Measurements from ENCODE around the gene SLC25A11. TPM values are rescaled to one million over a fixed set of nuclear protein-coding genes. Genes with fewer than 3 reads are reported as not detected.

The SLC25A11 gene
- total RNA-seq, 6 experiments from 2014 or later, result 32.6 to 64.2 (median 41.0) TPM

GRCh38 chr17:4960279-4960922 lies 20.6 kb upstream of the SLC25A11 start:
- ATAC-seq, result no peak
- intact Hi-C loops (cut with DNase I), result no loop called here
- Histone ChIP-seq H3K4me3 (no peak overlapping the region), H3K4me1 (peaks cover 0 to 20% (median 8%) of the 10 kb centered on the region in 4 donors), H3K27me3 (no peaks in the 10 kb centered on the region), H3K9me3 (no peaks in the 10 kb centered on the region), H3K27ac (no peak overlapping the region), H3K36me3 (peaks cover 0 to 6% (median 0%) of the 10 kb centered on the region in 4 donors)
- no peak for TF ChIP-seq POLR2A (IDR thresholded peaks at IDR 0.05)
- TF ChIP-seq, protein P1, sequence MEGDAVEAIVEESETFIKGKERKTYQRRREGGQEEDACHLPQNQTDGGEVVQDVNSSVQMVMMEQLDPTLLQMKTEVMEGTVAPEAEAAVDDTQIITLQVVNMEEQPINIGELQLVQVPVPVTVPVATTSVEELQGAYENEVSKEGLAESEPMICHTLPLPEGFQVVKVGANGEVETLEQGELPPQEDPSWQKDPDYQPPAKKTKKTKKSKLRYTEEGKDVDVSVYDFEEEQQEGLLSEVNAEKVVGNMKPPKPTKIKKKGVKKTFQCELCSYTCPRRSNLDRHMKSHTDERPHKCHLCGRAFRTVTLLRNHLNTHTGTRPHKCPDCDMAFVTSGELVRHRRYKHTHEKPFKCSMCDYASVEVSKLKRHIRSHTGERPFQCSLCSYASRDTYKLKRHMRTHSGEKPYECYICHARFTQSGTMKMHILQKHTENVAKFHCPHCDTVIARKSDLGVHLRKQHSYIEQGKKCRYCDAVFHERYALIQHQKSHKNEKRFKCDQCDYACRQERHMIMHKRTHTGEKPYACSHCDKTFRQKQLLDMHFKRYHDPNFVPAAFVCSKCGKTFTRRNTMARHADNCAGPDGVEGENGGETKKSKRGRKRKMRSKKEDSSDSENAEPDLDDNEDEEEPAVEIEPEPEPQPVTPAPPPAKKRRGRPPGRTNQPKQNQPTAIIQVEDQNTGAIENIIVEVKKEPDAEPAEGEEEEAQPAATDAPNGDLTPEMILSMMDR (IDR thresholded peaks at IDR 0.05), result no peak
- no peak for DNase-seq
- 97% methylated on average over 8 of the region's 9 CpGs for WGBS (ENCODE audit: insufficient coverage, low coverage, low lambda C conversion rate, missing lambda C conversion rate)

GRCh38 chr17:4959261-4959965 lies 19.6 kb upstream of the SLC25A11 start:
- Histone ChIP-seq H3K27ac (no peak overlapping the region), H3K4me1 (peaks cover 0 to 20% (median 8%) of the 10 kb centered on the region in 4 donors), H3K4me3 (no peak overlapping the region), H3K9me3 (no peaks in the 10 kb centered on the region), H3K27me3 (no peaks in the 10 kb centered on the region), H3K36me3 (peaks cover 0 to 6% (median 0%) of the 10 kb centered on the region in 4 donors)
- ATAC-seq (peak in 1 of 4 donors; percentile 35), DNase-seq (no peak)
- intact Hi-C loops (cut with DNase I), result no loop called here
- TF ChIP-seq, protein P1 (IDR thresholded peaks at IDR 0.05), result no peak
- TF ChIP-seq POLR2A (IDR thresholded peaks at IDR 0.05), result no peak
- WGBS (ENCODE audit: insufficient coverage, low coverage, low lambda C conversion rate, missing lambda C conversion rate), result 50% methylated on average over 10 of the region's 18 CpGs

GRCh38 chr17:4958102-4958501 lies 18.3 kb upstream of the SLC25A11 start:
- no peak overlapping the region for H3K4me3 ChIP-seq
- no peaks in the 10 kb centered on the region for H3K9me3 ChIP-seq
- DNase-seq, result peak in 2 of 3 donors; percentile 72 to 79
- intact Hi-C loops (cut with DNase I), result no loop called here
- WGBS (ENCODE audit: insufficient coverage, low coverage, low lambda C conversion rate, missing lambda C conversion rate), result 30% methylated on average over 3 of the region's 3 CpGs
- ATAC-seq, result peak; percentile 78 to 95 (median 86)
- no peaks in the 10 kb centered on the region for H3K27me3 ChIP-seq
- H3K4me1 ChIP-seq, result peaks cover 0 to 20% (median 8%) of the 10 kb centered on the region in 4 donors
- TF ChIP-seq POLR2A (IDR thresholded peaks at IDR 0.05), result no peak
- TF ChIP-seq, protein P1 (IDR thresholded peaks at IDR 0.05), result no peak
- peak overlapping the region in 1 of 3 donors; percentile 62 for H3K27ac ChIP-seq
- H3K36me3 ChIP-seq, result peaks cover 0 to 6% (median 0%) of the 10 kb centered on the region in 4 donors

DNA sequence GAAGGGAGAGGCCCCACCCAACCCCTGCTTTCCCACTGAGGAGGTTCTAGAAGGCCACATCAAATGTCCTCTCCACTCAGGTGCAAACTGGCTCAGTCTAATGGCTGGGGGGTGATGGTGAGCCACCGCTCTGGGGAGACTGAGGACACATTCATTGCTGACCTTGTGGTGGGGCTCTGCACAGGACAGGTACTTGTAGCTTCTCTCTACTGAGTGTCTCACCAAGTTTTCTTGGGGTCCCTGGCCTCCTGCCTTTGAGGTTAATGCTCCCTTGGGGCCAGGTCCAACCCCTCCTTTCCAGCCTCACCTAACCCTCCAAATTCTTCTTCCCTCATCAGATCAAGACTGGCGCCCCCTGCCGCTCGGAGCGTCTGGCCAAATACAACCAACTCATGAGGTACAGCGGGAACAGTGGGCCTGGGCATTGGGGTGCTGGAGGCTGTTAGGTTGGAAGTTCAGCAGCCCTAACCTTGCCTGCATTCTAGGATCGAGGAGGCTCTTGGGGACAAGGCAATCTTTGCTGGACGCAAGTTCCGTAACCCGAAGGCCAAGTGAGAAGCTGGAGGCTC lies 16.7 kb upstream of the SLC25A11 start:
- H3K27me3 ChIP-seq, result no peaks in the 10 kb centered on the region
- peaks cover 0 to 20% (median 8%) of the 10 kb centered on the region in 4 donors for H3K4me1 ChIP-seq
- intact Hi-C loops (cut with DNase I), result no loop called here
- no peaks in the 10 kb centered on the region for H3K9me3 ChIP-seq
- ATAC-seq (no peak), DNase-seq (no peak)
- no peak overlapping the region for H3K4me3 ChIP-seq
- no peak overlapping the region for H3K27ac ChIP-seq
- WGBS (ENCODE audit: insufficient coverage, low coverage, low lambda C conversion rate, missing lambda C conversion rate), result 96% methylated on average over 4 of the region's 10 CpGs
- peaks cover 0 to 6% (median 0%) of the 10 kb centered on the region in 4 donors for H3K36me3 ChIP-seq
- TF ChIP-seq, protein P1 (IDR thresholded peaks at IDR 0.05), result peak in 1 of 4 donors; percentile 11
- no peak for TF ChIP-seq POLR2A (IDR thresholded peaks at IDR 0.05)

All from right lobe of liver (tissue), 6 donors.